H9 (cell line): ENCODE results near the gene ISLR2. TPM values are rescaled to one million over a fixed set of nuclear protein-coding genes. Genes with fewer than 3 reads are reported as not detected.

ENCODE experiments used
- DNase-seq: peaks from one replicate; pipeline ENCODE4 v3.0.0-alpha.2; 2017
- H2AFZ ChIP-seq: one replicate; pipeline ENCODE4 v1.6.1; 2013; ENCODE audit warnings: mild to moderate bottlenecking, low read length, control low read depth, moderate library complexity
- H2AK5ac ChIP-seq: 2 replicates; pipeline ENCODE4 v1.6.1; 2013; ENCODE audit warnings: low read length, control low read depth, mixed read lengths; ENCODE audit not compliant: insufficient read length
- H2BK120ac ChIP-seq: one replicate; pipeline ENCODE4 v1.6.1; 2013; ENCODE audit warnings: low read depth, mild to moderate bottlenecking, low read length, control low read depth, inconsistent platforms; ENCODE audit not compliant: poor library complexity, severe bottlenecking
- H2BK12ac ChIP-seq: 2 replicates; pipeline ENCODE4 v1.6.1; 2013; ENCODE audit warnings: low read length, control low read depth, mixed read lengths, low read depth; ENCODE audit not compliant: insufficient read length
- H2BK15ac ChIP-seq: 2 replicates; pipeline ENCODE4 v1.6.1; 2013; ENCODE audit warnings: low read depth, low read length, control low read depth
- H2BK20ac ChIP-seq: one replicate; pipeline ENCODE4 v1.6.1; 2013; ENCODE audit warnings: low read depth, mild to moderate bottlenecking, low read length, control low read depth, inconsistent platforms; ENCODE audit not compliant: poor library complexity, severe bottlenecking
- H2BK5ac ChIP-seq: 2 replicates; pipeline ENCODE4 v1.6.1; 2013; ENCODE audit warnings: low read length, control low read depth, mixed read lengths; ENCODE audit not compliant: insufficient read length
- H3K14ac ChIP-seq: 2 replicates; pipeline ENCODE4 v1.6.1; 2013; ENCODE audit warnings: low read length, control low read depth; ENCODE audit not compliant: insufficient read depth
- H3K18ac ChIP-seq: 2 replicates; pipeline ENCODE4 v1.6.1; 2013; ENCODE audit warnings: low read depth, mild to moderate bottlenecking, mixed read lengths, low read length, control low read depth; ENCODE audit not compliant: insufficient read length
- H3K23ac ChIP-seq: 2 replicates; pipeline ENCODE4 v1.6.1; 2013; ENCODE audit warnings: low read length, control low read depth, mixed read lengths, low read depth; ENCODE audit not compliant: insufficient read length
- H3K23me2 ChIP-seq: 2 replicates; pipeline ENCODE4 v1.6.1; 2013; ENCODE audit warnings: low read depth, mild to moderate bottlenecking, mixed read lengths, low read length, control low read depth; ENCODE audit not compliant: insufficient read length, poor library complexity, severe bottlenecking
- H3K27ac ChIP-seq: 2 replicates; pipeline ENCODE4 v1.5.1; 2013; ENCODE audit warnings: low read length, control low read depth, mixed read lengths, low read depth; ENCODE audit not compliant: insufficient read length
- H3K27me3 ChIP-seq: 2 replicates; pipeline ENCODE4 v1.6.1; 2013; ENCODE audit warnings: low read length, control low read depth, inconsistent platforms; ENCODE audit not compliant: insufficient read depth
- H3K4ac ChIP-seq: 2 replicates; pipeline ENCODE4 v1.6.1; 2013; ENCODE audit warnings: low read depth, mild to moderate bottlenecking, control low read depth, inconsistent platforms, low read length, moderate library complexity
- H3K4me1 ChIP-seq: 2 replicates; pipeline ENCODE4 v1.6.1; 2013; ENCODE audit warnings: low read length, control low read depth, inconsistent platforms; ENCODE audit not compliant: insufficient read depth
- H3K4me2 ChIP-seq: 2 replicates; pipeline ENCODE4 v1.6.1; 2013; ENCODE audit warnings: low read length, control low read depth, mixed read lengths; ENCODE audit not compliant: insufficient read length, insufficient read depth
- H3K56ac ChIP-seq: 2 replicates; pipeline ENCODE4 v1.6.1; 2013; ENCODE audit warnings: low read depth, mild to moderate bottlenecking, mixed read lengths, low read length, control low read depth; ENCODE audit not compliant: insufficient read length
- H3K79me1 ChIP-seq: 2 replicates; pipeline ENCODE4 v1.6.1; 2013; ENCODE audit warnings: low read depth, mild to moderate bottlenecking, moderate library complexity, low read length, control low read depth, inconsistent platforms; ENCODE audit not compliant: insufficient read depth, poor library complexity, severe bottlenecking
- H3K79me2 ChIP-seq: 2 replicates; pipeline ENCODE4 v1.6.1; 2013; ENCODE audit warnings: low read length, control low read depth, inconsistent platforms; ENCODE audit not compliant: insufficient read depth
- H3K9ac ChIP-seq: 2 replicates; pipeline ENCODE4 v1.6.1; 2013; ENCODE audit warnings: low read length, control low read depth, mixed read lengths; ENCODE audit not compliant: insufficient read length; ENCODE audit errors: extremely low read depth
- H3K9me3 ChIP-seq: one replicate; pipeline ENCODE4 v1.6.1; 2013; ENCODE audit warnings: low read depth, low read length, inconsistent platforms; ENCODE audit not compliant: control insufficient read depth
- H3T11ph ChIP-seq: one replicate; pipeline ENCODE4 v1.6.1; 2013; ENCODE audit warnings: mild to moderate bottlenecking, low read length, control low read depth, inconsistent platforms
- H4K20me1 ChIP-seq: one replicate; pipeline ENCODE4 v1.6.1; 2013; ENCODE audit not compliant: control insufficient read depth, insufficient read length, insufficient read depth
- H4K5ac ChIP-seq: 2 replicates; pipeline ENCODE4 v1.6.1; 2013; ENCODE audit warnings: low read depth, mild to moderate bottlenecking, mixed read lengths, low read length, control low read depth; ENCODE audit not compliant: insufficient read length
- H4K8ac ChIP-seq: replicated peaks from 2 replicates; pipeline ENCODE4 v1.6.1; 2013; ENCODE audit warnings: low read length, control low read depth, mixed read lengths, low read depth; ENCODE audit not compliant: insufficient read length
- H4K91ac ChIP-seq: 2 replicates; pipeline ENCODE4 v1.6.1; 2013; ENCODE audit warnings: low read depth, mild to moderate bottlenecking, moderate library complexity, mixed read lengths, low read length, control low read depth; ENCODE audit not compliant: insufficient read length
- H3K27ac Mint-ChIP-seq, 3 experiments: 2 replicates in 2 of 3; 3 replicates in 1 of 3; pipeline ENCODE4 v1.8.0; 2020 to 2021; ENCODE audit warnings: mixed read lengths in 3 of 3, mild to moderate bottlenecking in 1 of 3, moderate library complexity in 1 of 3
- H3K27me3 Mint-ChIP-seq: 2 replicates; pipeline ENCODE4 v1.8.0; 2021; ENCODE audit warnings: low read depth, mild to moderate bottlenecking, moderate library complexity, mixed read lengths
- H3K36me3 Mint-ChIP-seq, 3 experiments: 2 replicates in 2 of 3; 3 replicates in 1 of 3; pipeline ENCODE4 v1.8.0; 2020 to 2021; ENCODE audit warnings: low read depth in 3 of 3, mixed read lengths in 3 of 3; ENCODE audit not compliant: insufficient read depth in 1 of 3
- H3K4me1 Mint-ChIP-seq, 2 experiments: 2 replicates each; pipeline ENCODE4 v1.8.0; 2020; ENCODE audit warnings: mixed read lengths in 2 of 2
- H3K4me3 Mint-ChIP-seq, 2 experiments: 2 replicates in 1 of 2; 3 replicates in 1 of 2; pipeline ENCODE4 v1.8.0; 2020 to 2021; ENCODE audit warnings: mild to moderate bottlenecking in 2 of 2, mixed read lengths in 2 of 2, moderate library complexity in 1 of 2
- H3K9me3 Mint-ChIP-seq, 2 experiments: 2 replicates in 1 of 2; 3 replicates in 1 of 2; pipeline ENCODE4 v1.8.0; 2020; ENCODE audit warnings: mild to moderate bottlenecking in 2 of 2, mixed read lengths in 2 of 2, moderate library complexity in 1 of 2
- CTCF ChIP-seq: fragments of 200-600 bp; sonication (generic); conservative IDR thresholded peaks from 3 replicates; pipeline ENCODE4 v1.8.0; 2021; ENCODE audit warnings: antibody characterized with exemption, mild to moderate bottlenecking
- WGBS: extraction: QIAGEN DNeasy Blood & Tissue Kit; methylation state at CpG from one replicate; pipeline ENCODE4 v1.1.7; 2013; ENCODE audit warnings: missing lambda C conversion rate, low lambda C conversion rate, mixed read lengths; ENCODE audit not compliant: insufficient read length; ENCODE audit errors: extremely low coverage; 5-methylcytosine and 5-hydroxymethylcytosine counted together
- total RNA-seq: library from RNA; stranded (reverse); gene quantifications from 2 replicates; pipeline ENCODE4 v1.2.1, GENCODE V29; 2021

Gene ISLR2
- total RNA-seq, 1 experiment from 2014 or later, result 0.09 TPM

- Mint-ChIP-seq H3K27me3 (peaks cover 48% of the 10 kb centered on the region), H3K9me3 (peaks cover 0 to 2% of the 10 kb centered on the region in 2 experiments; a peak in 1 of 5 replicates), H3K36me3 (peaks cover 0 to 5% (median 2%) of the 10 kb centered on the region in 3 experiments; a peak in 2 of 7 replicates), H3K27ac (no peak overlapping the region), H3K4me1 (peaks cover 24 to 44% of the 10 kb centered on the region in 2 experiments), H3K4me3 (no peak overlapping the region)
- H2BK15ac ChIP-seq, result no peak overlapping the region
- H2BK120ac ChIP-seq, result no peak overlapping the region
- no peaks in the 10 kb centered on the region for H3K23me2 ChIP-seq
- no peak overlapping the region for H3K9ac ChIP-seq
- no peaks in the 10 kb centered on the region for H4K20me1 ChIP-seq
- no peaks in the 10 kb centered on the region for H3K79me1 ChIP-seq
- no peak overlapping the region for H2AK5ac ChIP-seq
- H4K5ac ChIP-seq, result no peak overlapping the region
- H3K18ac ChIP-seq, result no peak overlapping the region
- no peak overlapping the region for H4K8ac ChIP-seq
- no peaks in the 10 kb centered on the region for H3K9me3 ChIP-seq
- H3K4ac ChIP-seq, result no peak overlapping the region
- no peak overlapping the region for H2BK12ac ChIP-seq
- no peak overlapping the region for H2AFZ ChIP-seq
- H4K91ac ChIP-seq, result no peak overlapping the region
- H3K14ac ChIP-seq, result no peak overlapping the region
- no peak overlapping the region for H2BK5ac ChIP-seq
- H2BK20ac ChIP-seq, result no peak overlapping the region
- WGBS, result no CpG with 5 or more reads among the region's 6 CpGs
- H3K27me3 ChIP-seq, result no peaks in the 10 kb centered on the region; the same call in 1 of the 2 replicates
- H3K79me2 ChIP-seq, result no peaks in the 10 kb centered on the region
- no peak overlapping the region for H3K23ac ChIP-seq
- no peak overlapping the region for H3T11ph ChIP-seq
- H3K27ac ChIP-seq, result no peak overlapping the region
- no peak overlapping the region for H3K4me2 ChIP-seq
- no peaks in the 10 kb centered on the region; the same call in 1 of the 2 replicates for H3K4me1 ChIP-seq
- no peak overlapping the region for H3K56ac ChIP-seq
- DNase-seq, result no peak
- TF ChIP-seq CTCF, result no peak
Measured at GRCh38 chr15:74120426-74120825, 10.0 kb upstream of the ISLR2 start.
